ENCODE results near the gene CCL16.
"Not testable (repeated sequence)": the region's sequence is repeated elsewhere in the genome, so short reads cannot be mapped to it uniquely, and the experiment has no call there.

CCL16 gene

DNA sequence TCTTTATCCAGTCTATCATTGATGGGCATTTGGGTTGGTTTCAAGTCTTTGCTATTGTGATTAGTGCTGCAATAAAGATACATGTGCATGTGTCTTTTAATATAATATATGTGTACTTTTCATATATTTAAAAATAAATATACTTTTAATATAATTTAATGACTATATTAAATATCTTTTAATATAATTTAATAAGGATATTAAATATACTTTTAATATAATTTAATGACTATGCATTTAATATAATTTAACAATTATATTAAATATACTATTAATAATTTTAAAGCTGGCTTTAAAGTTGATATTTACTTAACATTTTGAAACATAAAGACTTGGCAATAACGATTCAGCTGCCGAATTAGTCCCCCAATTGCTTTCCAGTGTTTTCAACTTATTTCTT, 35.3 kb upstream of the CCL16 start:
- Histone ChIP-seq H3K27me3 (ENCODE audit: insufficient read depth, poor library complexity, severe bottlenecking) (no peaks in the 10 kb centered on the region), H3K4me3 (replicated peaks; ENCODE audit: insufficient read depth, low read length) (no peak overlapping the region), H3K27ac (replicated peaks) (no peak overlapping the region)
- DNase-seq (ENCODE audit: low read depth in 1 of 2, low spot score in 1 of 2): no peak
- TF ChIP-seq, protein P1, sequence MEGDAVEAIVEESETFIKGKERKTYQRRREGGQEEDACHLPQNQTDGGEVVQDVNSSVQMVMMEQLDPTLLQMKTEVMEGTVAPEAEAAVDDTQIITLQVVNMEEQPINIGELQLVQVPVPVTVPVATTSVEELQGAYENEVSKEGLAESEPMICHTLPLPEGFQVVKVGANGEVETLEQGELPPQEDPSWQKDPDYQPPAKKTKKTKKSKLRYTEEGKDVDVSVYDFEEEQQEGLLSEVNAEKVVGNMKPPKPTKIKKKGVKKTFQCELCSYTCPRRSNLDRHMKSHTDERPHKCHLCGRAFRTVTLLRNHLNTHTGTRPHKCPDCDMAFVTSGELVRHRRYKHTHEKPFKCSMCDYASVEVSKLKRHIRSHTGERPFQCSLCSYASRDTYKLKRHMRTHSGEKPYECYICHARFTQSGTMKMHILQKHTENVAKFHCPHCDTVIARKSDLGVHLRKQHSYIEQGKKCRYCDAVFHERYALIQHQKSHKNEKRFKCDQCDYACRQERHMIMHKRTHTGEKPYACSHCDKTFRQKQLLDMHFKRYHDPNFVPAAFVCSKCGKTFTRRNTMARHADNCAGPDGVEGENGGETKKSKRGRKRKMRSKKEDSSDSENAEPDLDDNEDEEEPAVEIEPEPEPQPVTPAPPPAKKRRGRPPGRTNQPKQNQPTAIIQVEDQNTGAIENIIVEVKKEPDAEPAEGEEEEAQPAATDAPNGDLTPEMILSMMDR (IDR thresholded peaks at IDR 0.05; ENCODE audit: insufficient read depth, low read length): no peak
- no peak for TF ChIP-seq SPI1 (IDR thresholded peaks at IDR 0.05; ENCODE audit: borderline replicate concordance, low read depth)
- TF ChIP-seq GABPA (IDR thresholded peaks at IDR 0.05; ENCODE audit: low read depth): no peak
- TF ChIP-seq, protein P2, sequence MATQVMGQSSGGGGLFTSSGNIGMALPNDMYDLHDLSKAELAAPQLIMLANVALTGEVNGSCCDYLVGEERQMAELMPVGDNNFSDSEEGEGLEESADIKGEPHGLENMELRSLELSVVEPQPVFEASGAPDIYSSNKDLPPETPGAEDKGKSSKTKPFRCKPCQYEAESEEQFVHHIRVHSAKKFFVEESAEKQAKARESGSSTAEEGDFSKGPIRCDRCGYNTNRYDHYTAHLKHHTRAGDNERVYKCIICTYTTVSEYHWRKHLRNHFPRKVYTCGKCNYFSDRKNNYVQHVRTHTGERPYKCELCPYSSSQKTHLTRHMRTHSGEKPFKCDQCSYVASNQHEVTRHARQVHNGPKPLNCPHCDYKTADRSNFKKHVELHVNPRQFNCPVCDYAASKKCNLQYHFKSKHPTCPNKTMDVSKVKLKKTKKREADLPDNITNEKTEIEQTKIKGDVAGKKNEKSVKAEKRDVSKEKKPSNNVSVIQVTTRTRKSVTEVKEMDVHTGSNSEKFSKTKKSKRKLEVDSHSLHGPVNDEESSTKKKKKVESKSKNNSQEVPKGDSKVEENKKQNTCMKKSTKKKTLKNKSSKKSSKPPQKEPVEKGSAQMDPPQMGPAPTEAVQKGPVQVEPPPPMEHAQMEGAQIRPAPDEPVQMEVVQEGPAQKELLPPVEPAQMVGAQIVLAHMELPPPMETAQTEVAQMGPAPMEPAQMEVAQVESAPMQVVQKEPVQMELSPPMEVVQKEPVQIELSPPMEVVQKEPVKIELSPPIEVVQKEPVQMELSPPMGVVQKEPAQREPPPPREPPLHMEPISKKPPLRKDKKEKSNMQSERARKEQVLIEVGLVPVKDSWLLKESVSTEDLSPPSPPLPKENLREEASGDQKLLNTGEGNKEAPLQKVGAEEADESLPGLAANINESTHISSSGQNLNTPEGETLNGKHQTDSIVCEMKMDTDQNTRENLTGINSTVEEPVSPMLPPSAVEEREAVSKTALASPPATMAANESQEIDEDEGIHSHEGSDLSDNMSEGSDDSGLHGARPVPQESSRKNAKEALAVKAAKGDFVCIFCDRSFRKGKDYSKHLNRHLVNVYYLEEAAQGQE (IDR thresholded peaks at IDR 0.05; ENCODE audit: insufficient replicate concordance, low read depth): no peak
- no peak for TF ChIP-seq POLR2AphosphoS5 (IDR thresholded peaks at IDR 0.05; ENCODE audit: low read depth)

DNA sequence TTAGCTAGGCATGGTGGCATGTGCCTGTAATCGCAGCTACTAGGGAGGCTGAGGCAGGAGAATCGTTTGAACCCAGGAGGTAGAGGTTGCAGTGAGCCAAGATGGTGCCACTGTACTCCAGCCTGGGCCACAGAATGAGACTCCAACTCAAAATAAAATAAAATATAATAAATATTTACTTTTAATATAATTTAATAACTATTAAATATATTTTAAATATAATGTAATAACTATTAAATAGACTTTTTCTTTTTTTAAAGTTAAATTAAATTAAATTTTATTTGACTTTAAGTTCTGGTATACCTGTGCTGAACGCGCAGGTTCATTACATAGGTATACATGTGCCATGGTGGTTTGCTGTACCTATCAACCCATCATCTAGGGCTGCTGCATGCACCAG, 34.6 kb upstream of the CCL16 start:
- DNase-seq (ENCODE audit: low read depth in 1 of 2, low spot score in 1 of 2); H3K27me3 ChIP-seq (ENCODE audit: insufficient read depth, poor library complexity, severe bottlenecking); H3K27ac ChIP-seq (replicated peaks); H3K4me3 ChIP-seq (replicated peaks; ENCODE audit: insufficient read depth, low read length): not testable (repeated sequence)

DNA sequence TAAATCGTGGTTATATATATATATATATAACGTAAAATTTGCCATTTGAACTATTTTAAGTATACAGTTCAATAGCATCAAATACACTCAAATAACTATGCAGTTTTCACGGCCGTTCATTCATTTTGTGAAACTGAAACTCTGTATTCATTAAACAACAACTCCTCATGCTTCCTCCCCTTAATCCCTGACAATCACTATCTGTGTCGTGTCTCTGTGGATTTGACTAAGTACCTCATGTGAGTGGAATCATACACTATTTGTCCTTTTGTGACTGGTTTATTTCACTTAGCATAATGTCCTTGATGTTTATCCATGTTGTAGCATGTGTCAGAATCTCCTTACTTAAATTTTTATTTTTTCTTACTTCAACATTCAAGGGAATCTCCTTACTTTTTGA, 33.6 kb upstream of the CCL16 start:
- DNase-seq (ENCODE audit: low read depth in 1 of 2, low spot score in 1 of 2): no peak
- Histone ChIP-seq H3K4me3 (replicated peaks; ENCODE audit: insufficient read depth, low read length) (no peak overlapping the region), H3K27ac (replicated peaks) (no peak overlapping the region), H3K27me3 (ENCODE audit: insufficient read depth, poor library complexity, severe bottlenecking) (no peaks in the 10 kb centered on the region)
- TF ChIP-seq, protein P2 (IDR thresholded peaks at IDR 0.05; ENCODE audit: insufficient replicate concordance, low read depth): no peak
- TF ChIP-seq SPI1 (IDR thresholded peaks at IDR 0.05; ENCODE audit: borderline replicate concordance, low read depth): no peak
- TF ChIP-seq POLR2AphosphoS5 (IDR thresholded peaks at IDR 0.05; ENCODE audit: low read depth): no peak
- TF ChIP-seq GABPA (IDR thresholded peaks at IDR 0.05; ENCODE audit: low read depth): no peak
- TF ChIP-seq, protein P1 (IDR thresholded peaks at IDR 0.05; ENCODE audit: insufficient read depth, low read length): no peak

DNA sequence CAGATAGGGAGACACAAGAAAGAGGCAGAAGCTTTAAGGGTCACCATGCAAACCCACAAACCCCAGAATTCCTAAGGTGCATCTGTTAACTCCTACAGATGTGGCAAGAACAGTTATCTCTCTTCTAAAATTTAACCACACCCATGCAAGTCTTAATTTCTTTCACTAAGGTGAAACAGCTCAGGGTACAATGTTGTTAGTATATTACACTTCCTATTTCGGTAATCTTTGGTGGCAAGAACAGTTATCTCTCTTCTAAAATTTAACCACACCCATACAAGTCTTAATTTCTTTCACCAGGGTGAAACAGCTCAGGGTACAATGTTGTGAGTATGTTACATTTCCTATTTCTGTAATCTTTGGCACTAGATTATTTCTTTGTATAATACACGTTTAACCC, 29.9 kb upstream of the CCL16 start:
- H3K27me3 ChIP-seq (ENCODE audit: insufficient read depth, poor library complexity, severe bottlenecking): no peaks in the 10 kb centered on the region

More for the DNA sequence above, 29.9 kb upstream of the CCL16 start:
- Histone ChIP-seq H3K4me3 (replicated peaks; ENCODE audit: insufficient read depth, low read length) (no peak overlapping the region), H3K27ac (replicated peaks) (no peak overlapping the region)
- DNase-seq (ENCODE audit: low read depth in 1 of 2, low spot score in 1 of 2): no peak
- no peak; the same call in 1 of the 2 replicates for TF ChIP-seq SPI1 (IDR thresholded peaks at IDR 0.05; ENCODE audit: borderline replicate concordance, low read depth)
- TF ChIP-seq, protein P2 (IDR thresholded peaks at IDR 0.05; ENCODE audit: insufficient replicate concordance, low read depth): no peak
- TF ChIP-seq, protein P1 (IDR thresholded peaks at IDR 0.05; ENCODE audit: insufficient read depth, low read length): no peak
- no peak for TF ChIP-seq POLR2AphosphoS5 (IDR thresholded peaks at IDR 0.05; ENCODE audit: low read depth)
- no peak for TF ChIP-seq GABPA (IDR thresholded peaks at IDR 0.05; ENCODE audit: low read depth)
